GM19099 (cell line): ENCODE data around the gene THAP3.

Source experiments
- POLR2A ChIP-seq: IDR thresholded peaks from 3 replicates; pipeline ENCODE4 v1.6.1; 2011; ENCODE audit warnings: low read depth; ENCODE audit not compliant: insufficient read length; ENCODE audit errors: extremely low read depth

The THAP3 gene

DNA sequence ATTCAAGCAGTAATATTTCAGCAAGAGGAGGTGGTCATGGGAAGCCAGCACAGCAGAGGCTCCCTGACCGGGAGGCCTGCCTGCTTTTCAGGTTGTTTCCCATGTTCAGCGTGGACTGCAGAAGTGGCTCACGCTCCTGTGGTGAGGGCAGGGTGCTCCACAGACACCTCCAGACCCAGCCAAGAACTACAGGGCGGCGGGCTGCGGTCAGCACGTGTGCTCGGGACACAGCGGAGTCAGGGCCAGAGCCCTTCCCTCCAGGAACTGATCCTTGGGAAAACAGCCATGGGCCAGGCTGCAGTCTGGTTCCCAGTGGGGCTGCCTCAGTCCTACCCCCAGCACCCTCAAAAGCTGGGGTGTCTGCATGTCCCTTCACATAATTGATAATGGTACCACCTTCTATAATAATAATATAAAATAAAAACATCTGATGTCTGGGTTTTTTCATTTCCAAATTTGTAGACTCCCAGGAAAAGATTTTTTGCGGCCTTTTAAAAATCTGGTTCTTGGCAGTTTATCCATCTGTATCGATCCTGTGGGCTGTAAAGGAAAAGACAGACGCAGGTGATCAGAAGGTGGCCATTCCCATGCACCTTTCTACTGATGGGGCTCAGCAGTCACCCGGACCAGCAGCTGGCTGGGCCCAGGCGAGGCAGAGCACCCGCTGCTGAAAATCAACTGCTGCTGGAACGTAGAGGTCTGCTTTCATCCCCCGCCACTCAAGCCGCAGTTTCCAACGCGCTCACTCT, 10.7 kb downstream of the THAP3 start:
- no peak for TF ChIP-seq POLR2A

DNA sequence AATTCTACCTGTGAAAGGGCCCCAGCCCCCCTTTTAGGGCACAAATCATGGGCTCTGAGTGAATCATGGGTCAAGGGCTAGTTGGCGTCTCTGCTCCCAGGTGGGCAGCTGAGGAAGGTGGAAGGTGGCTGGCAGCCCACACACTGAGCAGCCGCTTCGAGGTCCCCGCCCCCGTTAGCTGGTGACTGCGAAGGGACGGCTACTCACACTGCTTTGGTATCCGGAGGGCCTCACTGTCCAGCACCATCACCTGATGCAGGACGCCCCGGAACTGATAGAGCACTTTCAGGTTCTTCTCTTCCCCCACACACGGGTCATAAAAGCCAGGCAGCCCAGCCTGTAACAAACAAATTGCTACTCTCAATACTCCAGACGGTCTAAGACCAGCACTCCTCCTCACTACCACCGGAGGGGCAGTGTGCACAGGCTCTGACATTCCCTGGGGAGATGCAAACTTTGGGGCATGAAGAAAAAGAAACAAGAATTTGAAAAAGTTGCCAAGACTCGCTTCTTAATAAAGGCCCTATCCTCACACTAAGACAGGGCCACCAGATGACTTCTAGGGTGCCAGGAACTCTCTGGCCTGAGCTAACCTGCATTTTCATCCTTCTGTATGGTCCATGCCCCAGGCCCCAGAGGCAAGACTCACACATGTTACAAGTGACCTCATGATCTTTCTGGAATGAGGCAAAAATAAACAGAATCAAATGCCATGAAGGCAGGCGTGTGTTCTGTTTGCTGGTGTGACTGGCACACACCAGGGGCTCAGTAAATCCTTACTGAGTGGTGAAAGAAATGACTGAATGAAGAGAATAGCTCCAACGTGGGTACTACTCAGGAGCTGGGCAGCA, 11.5 kb downstream of the THAP3 start:
- no peak for TF ChIP-seq POLR2A

DNA sequence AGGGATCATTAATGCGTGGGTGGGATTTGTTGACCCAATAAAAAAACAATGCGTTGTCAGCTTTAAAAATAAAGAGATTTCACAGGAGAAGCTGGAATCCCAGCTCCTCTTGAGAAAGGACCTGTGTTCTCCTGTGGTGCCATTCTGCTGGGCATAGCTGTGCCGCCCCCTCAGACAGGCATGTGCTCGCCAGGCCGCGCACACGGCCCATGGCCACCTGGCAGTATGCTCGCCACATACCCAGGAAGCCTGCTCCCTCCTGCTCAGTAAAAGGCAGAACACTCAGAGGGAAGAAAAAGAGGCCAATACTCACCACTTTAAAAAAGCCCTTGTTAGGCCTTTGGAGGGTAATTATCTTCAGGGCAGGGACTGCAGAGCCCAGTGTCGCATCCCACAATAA, 13.1 kb downstream of the THAP3 start:
- no peak for TF ChIP-seq POLR2A

DNA sequence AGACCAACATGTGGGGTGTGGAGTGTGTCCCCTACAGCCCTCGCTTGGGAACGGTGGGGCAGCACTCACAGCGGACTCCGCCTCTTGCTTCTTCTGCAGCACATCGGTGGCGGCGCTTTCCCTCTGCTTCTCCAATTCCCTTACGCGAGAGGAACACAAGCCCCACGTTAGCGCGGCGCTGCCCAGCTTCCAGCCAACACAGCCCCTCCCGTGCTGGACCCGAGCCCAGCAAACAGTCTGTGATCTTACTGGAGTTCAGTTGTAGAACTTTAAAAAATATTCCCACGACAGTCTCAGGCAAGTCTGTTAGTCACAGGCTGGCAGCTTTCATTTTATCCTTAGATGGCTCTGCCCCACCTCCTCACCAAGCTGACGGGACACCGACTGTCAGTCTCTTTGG, 13.6 kb downstream of the THAP3 start:
- no peak for TF ChIP-seq POLR2A

DNA sequence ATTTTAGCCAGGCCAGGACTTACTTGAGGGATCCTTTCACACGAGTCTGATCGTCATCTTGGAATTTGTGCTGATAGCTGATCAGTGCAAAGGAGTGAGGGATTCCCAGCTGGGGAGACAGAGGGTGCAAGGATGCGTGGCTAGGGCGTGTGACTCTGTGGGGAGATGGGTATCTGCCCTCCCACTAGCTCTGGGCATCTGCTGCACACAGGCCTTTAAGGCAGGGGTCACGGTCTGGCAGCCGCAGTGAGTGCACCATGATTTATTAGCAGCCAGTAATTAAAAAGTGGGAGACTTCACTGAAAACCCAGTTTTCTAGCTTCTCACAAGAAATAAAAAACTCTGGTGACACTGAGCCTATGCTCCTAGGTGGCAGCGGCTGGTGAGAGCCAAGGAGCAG, 20.4 kb downstream of the THAP3 start:
- TF ChIP-seq POLR2A: no peak

DNA sequence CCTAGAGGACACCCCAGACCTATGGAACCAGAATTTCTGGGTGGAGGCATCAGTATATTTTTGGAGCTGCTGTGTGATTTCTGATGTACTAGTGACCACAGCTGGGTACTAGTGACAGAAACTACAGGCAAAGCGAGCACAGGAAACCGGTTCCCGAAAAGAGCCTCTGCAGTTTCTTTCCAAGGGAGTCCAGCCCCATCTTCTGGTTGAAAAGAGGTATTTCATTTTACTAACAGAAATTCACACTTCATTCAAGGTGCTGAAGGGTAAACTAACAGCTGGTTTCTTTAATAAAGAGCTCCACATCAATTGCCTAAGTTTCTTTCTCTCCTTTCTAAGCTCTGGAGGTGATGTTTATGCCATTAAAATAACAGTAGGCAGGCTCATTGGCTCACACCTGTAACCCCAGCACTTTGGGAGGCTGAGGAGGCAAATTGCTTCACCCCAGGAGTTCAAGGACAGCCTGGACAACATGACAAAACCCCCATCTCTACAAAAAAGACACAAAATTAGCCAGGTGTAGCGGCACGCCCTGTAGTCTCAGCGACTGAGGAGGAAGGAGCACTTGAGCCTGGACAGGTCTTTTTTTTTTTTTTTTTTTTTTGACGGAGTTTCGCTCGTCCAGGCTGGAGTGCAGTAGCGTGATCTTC, 22.0 kb downstream of the THAP3 start:
- TF ChIP-seq POLR2A: no peak

DNA sequence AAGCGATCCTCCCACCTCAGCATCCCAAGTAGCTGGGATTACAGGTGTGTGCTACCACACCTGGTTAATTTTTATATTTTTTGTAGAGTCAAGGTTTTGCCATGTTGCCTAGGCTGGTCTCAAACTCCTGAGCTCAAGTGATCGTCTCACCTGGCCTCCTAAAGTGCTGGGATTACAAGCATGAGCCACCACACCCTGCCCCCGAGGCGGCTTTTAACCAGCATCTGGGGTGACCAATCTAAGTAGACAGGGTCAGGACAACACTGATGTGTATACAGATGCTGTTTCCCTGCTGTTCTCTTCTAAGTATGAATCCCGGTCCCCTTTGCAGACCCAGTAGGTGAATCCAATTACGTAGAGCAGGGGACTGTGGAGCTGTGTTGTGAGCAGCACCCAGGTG, 23.9 kb downstream of the THAP3 start:
- TF ChIP-seq POLR2A: no peak

DNA sequence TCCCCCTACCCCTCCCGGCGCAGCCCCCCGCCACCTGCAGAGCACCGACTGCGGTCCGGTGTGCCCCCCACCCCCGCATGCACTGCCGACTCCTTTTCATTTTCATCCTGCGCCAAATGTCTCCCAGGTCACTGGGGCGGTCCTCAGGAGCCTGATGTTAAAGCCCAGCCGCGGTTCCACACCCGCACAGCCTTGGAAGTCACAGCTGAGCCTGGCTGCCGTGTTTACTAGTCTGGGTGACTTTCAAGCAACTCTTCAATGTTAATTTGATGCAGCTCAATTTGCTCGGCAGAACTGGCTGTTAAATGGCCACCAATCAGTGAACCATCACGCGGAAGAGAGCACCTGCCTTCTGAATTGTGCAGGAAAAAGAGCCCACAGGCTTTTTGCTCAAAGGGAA, 27.2 kb downstream of the THAP3 start:
- TF ChIP-seq POLR2A: no peak

DNA sequence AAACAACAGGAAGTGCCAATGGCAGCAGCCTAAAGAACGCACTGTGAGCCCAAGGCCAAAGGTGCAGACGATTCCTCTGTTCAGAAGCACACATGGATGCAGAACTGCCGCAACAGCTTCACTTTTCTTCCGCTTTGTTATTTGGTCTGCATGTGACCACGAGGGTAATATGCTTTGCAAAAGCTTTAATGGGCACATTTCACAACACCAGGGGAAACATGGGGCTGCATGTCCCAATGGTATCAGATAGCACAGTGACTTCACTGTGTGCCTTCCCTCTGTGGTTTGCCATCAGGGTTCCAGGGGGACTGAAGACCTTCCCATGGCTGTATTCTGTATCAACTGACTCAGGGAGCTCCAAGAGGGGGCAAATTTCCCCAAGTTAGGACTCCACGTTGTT, 28.3 kb downstream of the THAP3 start:
- no peak for TF ChIP-seq POLR2A

DNA sequence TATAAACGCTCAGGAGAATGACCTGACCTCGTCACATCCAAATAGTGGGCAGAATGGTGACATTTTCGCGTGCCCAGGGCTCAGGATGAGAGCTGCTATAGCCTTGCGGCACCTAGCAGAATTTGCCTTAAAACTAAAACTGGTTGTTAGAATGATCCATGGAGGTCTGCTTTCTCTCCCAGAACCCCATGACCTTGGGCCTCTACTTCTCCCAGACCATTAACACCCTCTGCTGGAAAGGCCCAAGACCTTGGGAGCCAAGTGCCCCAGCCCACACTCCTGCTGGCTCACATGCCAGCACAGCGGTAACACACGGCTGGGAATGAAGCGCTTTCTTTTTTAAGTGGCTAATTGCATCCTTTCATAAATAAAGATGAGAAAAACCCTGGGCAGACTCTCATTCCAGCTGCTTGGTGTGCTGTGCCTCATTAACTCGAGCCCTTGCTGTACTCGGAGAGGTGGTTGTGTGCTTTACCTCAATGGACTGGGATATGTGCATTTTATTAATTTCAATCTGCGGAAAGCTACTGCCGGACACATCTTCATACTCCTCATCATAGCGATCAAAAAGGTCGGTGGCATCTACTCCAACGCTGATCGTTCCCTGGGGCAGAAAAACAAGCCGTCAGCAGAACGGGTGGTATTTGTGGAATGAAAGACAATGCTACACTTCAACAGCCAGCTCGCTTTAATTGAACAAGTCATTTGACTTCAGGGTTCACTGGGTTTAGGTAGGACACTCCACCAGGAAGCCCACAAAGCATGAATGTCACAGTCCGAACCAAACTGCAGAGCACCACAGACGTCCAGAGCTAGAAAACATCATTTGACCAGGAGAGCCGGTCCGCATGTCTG, 29.0 kb downstream of the THAP3 start:
- no peak for TF ChIP-seq POLR2A

DNA sequence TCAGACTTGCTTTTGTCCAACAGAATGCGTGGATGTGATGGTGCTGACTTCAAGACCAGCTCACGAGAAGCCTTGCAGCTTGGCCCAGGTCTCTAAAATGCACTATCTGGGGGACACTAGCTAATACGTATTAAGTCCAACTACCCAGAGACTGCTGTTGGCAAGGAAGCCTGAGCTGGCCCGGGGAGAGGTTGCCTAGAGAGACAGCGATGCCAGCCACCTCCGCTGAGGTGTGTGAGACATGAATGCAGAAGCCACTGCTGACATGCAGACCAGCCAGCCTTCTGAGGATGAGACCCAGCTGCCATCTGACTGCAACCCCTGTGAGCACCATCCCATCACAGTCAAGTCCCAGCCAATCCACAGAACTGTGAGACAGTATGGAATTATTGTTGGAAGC, 32.5 kb downstream of the THAP3 start:
- no peak for TF ChIP-seq POLR2A

DNA sequence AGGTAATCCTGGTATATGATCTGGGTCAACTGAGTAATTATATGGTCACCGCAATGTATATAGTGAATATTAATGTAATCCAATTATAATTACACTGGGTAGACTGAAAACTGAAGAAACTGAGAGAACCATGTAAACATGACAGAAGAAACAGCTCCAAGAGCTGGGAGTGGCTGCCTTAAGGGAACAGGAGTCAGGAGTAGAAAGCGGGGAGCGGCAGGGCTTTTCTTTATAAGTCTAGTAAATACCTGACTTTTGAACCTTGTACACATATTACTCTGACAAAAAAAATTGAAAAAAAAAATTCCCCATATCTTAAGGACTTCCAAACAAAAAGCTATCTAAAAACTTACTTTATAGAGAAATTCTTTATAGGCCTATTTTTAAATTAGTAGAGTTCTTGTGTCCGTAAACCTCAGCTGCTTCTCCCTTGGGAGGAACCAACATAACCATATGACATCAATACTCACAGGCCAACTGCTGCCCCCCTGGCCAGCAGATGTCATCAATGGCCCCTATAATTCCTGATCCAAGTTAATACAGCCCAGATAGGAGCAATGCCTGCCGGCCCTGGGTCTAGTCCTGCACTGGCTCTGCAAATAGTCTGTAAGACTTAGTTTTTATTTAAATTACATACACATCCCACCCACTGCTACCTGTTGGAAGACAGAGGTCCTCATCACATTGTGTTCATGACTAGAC, 33.8 kb downstream of the THAP3 start:
- TF ChIP-seq POLR2A: no peak

DNA sequence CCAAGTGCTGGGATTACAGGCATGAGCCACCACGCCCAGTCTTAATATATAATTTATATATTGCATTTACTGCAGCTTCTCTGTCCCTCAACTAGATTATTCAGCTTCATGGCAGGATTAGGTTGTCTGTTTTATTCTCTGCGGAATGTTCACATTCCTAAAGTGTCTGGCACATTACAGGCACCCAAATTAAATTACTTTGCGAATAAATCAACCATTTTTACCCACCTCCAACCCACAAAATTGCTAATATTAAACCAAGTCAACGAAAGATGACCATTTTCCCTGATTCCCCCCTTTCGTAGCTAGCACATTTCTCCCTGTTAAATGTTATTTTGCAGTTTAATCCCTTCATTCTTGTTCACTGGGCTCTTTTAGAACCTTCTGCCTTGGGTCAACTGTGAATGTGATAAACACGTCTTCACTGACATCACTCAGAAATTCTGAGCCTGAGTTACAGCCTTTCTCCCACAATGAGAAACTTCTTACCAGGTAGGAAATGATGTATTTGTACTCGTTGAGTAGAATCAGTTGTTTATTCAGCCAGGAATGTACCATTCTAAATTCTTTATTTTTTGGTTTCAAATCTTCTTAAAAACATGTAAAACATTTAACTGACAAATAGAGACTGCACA, 35.9 kb downstream of the THAP3 start:
- TF ChIP-seq POLR2A: no peak

DNA sequence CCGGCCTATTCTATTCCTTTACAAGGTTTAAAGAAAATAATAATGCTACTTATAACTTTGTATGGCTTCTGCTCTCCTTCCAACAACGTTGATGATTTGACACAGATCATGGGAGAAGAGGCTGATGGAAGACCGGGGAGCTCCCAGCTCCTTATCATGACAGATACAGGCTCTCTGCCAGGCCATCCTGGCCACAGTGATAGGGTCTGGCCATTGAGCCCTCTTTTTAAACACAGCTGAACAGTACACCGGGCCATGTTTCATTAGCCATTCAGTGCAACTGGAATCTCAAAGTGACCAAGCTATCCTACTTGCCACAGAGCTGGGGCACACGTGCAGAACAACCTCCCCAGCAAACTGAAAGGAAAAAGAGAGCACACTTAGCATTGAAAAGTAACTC, 42.0 kb downstream of the THAP3 start:
- no peak for TF ChIP-seq POLR2A

DNA sequence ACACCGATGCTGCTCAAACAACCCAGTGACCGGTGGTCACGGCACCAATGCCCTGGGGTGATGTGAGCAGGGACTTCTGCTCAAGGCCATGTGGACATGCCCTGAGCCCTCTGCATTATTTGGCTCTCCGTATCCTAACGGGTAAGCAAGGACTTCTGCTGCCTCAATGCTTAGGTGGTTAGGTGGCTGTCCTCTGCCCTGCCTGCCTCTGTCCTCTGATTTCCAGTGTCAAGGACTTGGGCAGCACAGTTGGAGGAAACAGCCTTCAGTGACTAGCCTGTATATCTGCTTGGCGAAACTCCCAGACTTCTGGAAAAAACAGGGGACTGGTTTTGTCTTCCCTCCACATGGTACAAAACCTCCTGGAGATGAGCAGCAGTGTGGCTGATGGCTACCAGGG, 42.5 kb downstream of the THAP3 start:
- TF ChIP-seq POLR2A: no peak

DNA sequence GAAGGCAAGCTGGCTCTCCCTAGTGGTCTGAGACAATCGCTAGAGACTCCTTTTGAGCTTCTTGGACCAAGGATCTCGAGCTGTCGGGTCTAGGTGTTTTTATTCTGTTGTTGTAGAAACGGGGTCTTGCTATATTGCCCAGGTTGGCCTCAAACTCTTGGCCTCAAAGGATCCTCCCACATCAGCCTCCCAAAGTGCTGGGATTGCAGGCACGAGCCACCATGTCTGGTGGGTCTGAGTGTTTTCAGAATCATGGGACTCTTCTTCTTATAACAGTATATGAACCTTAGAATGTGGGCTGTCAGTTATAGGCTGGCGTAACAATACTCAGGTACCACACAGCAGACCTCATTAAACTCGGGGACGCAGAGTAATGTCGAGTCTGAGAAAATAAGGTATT, 43.8 kb downstream of the THAP3 start:
- no peak for TF ChIP-seq POLR2A
